GM21825 (cell line): ENCODE results near the gene APOC3.

Source experiments
- ATAC-seq: cut with Tn5 transposase; IDR thresholded peaks from one replicate; pipeline ENCODE4 v1.9.1; 2021; ENCODE audit warnings: mild to moderate bottlenecking, moderate library complexity; ENCODE audit not compliant: unreplicated experiment

The APOC3 gene

DNA sequence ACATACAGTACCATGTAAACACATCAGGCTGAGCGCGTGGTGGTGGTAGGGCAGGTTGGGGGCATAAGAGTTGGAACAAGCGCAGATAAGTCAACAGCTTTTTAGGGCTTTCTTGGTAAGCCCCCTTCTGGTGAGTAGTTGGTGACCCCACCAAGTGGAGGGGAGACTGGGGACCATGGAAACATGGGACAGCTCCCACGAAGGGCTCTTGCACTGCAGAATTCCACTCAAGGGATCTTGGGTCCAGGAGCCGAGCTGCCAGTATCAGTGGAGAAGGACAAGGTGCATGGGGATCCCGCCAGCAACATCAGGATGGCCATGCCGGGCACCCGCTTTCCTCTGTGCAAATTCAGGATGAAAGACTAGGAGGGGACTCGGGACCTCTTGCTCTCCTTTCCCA lies 14.0 kb downstream of the APOC3 start:
- no peak for ATAC-seq

DNA sequence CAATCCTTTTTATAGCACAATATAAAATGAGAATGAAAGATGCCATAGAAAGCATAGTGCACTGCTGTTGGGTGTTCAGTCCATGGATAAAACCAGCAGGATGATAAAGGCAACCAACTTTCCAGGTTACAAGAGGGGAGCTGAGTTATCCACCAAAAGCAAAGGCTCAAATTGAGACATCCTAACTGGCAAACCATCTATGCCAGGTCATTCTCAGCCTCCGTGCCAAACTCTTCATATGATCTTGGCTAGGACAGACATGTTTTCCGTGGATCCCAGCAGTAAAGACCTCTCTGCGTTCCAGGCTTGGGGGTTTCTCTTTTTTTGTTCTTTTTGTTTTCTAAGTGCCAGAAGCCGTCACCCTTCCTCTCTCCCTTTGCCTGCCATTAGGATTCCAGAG lies 15.0 kb downstream of the APOC3 start:
- no peak for ATAC-seq

- no peak for ATAC-seq
These were observed 17.9 kb downstream of the APOC3 start for GRCh38 chr11:116847612-116848011.

- no peak for ATAC-seq
These were observed 19.4 kb downstream of the APOC3 start for GRCh38 chr11:116849060-116849459.

- ATAC-seq: no peak
These were observed 19.8 kb downstream of the APOC3 start for GRCh38 chr11:116849486-116849885.

DNA sequence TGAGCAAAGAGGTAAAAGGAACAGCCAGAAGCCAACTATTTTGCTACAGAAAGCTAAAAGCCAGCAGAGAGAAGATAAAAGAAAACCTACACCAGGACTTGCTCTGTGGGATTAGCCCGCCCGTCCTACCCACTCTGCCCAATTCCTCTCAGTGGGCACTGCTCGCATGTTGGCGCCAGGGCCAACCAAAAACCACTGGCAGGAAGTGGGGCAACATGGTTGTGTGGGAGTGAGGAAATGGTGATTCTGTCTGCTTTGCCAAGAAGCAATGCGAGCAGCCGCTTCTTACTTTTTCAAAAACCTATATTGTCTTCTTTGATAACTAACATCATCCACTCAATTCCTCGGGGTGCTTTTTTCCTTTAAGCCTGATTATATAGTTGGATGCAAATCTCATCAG lies 21.9 kb downstream of the APOC3 start:
- ATAC-seq: no peak

GRCh38 chr11:116852261-116853031 lies 22.7 kb downstream of the APOC3 start:
- ATAC-seq: peak; percentile 53

DNA sequence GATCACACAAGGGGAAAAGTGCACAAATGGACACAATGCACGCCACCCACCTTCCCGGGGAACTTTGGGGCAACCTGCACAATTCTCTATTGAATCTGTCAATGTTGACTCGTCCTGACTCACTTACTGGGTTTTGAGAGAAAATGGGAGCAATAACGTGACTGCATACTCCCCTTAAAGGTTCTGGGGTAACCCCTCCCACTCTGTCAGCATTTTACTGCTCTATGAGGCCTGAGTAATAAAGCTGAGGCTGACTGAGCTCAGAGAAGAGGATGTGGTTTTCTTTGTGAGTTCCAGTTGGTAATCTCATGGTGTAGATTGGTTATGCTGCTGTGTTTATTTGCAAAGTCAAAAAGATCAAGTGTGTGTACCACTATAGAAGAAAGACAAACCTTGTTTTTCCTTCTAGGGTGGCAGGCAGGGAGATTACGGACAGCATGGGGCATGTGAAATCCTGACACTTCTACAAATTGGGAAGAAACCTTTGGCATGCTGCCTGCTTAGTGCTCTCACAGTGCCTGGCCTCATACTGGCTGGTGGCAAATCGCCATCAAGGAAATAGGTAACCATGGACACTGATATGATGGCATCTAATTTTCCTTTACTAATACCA lies 23.9 kb downstream of the APOC3 start:
- peak; percentile 92 for ATAC-seq

DNA sequence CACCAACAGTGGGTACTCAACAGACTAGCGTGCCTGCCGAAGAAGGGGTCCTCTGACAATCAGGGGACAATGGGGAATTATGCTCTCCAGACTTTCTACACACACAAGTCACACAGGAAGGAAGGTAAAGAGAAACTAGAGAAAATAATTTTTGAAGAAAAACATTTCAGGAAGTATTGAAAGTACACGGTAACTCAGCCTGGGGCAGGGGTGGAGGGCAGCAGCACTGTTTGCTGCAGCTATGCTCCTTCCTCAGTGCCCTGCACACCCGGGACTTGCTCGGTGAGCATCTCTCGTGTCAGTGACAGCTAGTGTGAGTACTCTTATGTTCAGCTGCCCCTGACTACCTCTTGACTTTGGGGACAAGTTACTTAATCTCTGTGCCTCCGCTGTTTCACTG lies 25.7 kb downstream of the APOC3 start:
- no peak for ATAC-seq

DNA sequence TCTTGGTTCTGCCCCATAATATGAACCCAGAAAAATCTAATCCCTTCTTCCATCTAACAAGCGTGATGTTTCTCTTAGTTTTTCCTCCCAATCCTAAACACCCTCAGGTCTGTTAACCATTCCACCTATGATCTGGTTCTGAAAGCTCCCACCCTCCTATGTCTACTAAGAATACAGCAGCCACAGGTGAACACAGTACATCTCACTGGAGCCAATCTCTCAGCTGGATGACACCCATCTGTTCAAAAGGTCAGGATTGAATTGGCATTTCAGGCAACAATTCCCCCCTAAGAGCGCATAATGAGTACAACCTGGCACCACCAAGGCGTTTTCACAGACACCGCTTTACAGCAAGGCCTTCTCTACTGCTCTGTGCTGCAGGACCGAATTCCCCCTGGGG lies 26.7 kb downstream of the APOC3 start:
- no peak for ATAC-seq

DNA sequence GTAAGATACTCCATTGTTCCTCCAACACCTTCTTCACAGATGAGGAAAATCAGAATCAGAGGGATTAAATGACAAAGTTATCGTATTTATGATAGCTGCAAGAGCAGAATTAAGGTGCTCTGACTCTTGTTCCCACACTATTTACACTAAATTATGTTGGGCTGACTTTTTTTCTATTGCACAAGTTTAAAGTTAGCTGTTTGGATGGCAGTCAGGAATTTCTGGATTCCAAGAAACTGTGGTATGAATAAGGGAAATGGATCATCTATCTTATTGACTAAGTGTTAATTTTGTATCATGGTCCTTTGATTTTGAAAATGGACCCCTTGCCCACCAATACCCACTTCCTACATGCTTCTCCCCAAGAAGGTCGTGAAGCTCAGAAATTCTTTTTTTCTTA lies 27.6 kb downstream of the APOC3 start:
- ATAC-seq: no peak

DNA sequence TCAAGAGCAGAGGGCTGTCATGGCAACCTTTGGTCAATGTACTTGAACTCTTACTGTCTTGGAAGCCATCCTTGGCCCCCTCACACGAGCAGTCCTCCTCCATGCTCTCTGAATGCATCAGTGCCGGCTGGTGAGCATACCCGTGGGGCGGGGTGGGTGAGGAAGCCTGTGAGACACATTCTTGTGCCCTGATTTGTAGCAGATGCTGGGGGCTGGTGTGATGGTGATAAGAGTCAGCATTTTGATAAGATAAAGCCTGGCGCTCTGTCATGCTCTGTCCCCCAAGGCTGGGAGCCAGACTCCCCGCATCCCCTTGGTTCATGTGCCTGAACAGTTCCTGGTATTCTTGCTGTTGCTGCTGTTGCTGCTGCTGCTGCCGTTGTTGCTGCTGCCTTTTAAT lies 28.2 kb downstream of the APOC3 start:
- ATAC-seq: no peak

DNA sequence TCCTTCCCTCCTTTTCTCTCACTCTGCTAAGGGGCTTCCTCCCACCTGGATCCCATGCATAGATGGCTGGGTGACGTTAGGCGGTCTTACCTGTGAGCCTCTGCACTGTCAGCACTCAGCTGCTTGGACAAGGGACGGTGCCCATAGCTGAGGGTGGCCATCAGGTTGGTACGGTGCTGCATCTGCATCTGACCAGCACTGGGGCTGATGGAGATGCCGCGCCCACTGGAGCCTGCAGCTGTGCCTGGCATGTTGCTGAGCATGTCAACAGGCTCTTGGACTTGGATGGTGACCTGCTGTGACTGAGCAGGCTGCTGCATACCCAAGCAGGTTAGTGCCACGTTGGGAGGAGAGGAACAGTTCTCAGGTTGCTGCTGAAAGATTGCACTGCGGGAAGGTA lies 29.5 kb downstream of the APOC3 start:
- ATAC-seq: no peak

- ATAC-seq: no peak
These were observed 30.6 kb downstream of the APOC3 start for GRCh38 chr11:116860303-116860702.

- no peak for ATAC-seq
These were observed 31.8 kb downstream of the APOC3 start for GRCh38 chr11:116861539-116861938.

DNA sequence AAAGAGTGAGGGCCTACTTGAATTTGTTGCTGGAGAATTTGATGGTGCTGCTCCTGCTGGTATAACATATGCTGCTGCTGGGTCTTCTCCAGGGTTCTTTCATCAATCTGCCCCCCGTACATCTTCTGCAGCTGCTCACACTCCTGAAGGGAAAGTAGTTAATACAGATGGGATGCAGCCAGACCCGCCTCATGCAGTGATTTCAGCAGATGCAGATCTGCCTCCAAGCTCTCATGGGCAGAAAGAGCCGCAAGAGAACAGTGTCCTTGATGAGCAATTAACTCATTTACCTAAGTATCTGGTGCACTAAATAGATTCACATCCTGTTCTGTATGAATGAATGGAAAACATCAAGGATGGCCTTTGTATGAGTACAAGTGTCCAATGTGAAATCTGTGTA lies 32.5 kb downstream of the APOC3 start:
- no peak for ATAC-seq

DNA sequence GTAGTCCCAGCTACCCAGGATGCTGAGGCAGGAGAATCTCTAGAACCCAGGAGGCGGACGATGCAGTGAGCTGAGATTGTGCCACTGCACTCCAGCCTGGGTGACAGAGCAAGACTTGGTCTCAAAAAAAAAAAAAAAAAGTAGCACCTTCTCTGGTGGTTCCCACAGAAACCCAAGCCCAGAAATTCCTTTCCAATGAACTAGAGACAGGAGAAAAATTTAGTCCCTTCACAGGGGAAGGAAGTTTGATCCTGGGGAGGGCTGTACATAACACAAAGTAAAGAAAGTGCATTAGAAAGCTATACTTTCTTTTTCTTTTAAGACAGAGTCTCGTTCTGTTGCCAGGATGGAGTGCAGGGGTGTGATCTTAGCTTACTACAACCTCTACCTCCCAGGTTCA lies 33.2 kb downstream of the APOC3 start:
- ATAC-seq: no peak

- no peak for ATAC-seq
These were observed 34.8 kb downstream of the APOC3 start for GRCh38 chr11:116864531-116864930.

DNA sequence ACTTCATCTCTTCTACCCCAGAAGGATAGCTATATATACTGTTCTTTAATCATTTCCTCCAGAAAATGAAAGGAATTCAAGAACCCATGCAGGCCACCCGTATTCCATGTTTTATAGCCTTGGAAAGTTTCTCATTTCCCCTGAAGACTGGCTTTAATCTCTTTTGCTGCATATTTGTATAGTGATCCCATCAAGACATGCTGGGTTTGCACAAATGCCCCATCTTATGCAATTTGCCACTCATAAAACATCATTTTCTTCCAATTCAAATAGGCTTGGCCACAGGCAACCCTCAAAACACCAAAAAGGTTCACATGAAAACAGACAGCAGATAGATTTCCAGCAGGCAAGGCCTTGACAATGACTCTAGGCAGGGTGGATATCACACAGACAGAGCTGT lies 36.0 kb downstream of the APOC3 start:
- ATAC-seq: no peak

DNA sequence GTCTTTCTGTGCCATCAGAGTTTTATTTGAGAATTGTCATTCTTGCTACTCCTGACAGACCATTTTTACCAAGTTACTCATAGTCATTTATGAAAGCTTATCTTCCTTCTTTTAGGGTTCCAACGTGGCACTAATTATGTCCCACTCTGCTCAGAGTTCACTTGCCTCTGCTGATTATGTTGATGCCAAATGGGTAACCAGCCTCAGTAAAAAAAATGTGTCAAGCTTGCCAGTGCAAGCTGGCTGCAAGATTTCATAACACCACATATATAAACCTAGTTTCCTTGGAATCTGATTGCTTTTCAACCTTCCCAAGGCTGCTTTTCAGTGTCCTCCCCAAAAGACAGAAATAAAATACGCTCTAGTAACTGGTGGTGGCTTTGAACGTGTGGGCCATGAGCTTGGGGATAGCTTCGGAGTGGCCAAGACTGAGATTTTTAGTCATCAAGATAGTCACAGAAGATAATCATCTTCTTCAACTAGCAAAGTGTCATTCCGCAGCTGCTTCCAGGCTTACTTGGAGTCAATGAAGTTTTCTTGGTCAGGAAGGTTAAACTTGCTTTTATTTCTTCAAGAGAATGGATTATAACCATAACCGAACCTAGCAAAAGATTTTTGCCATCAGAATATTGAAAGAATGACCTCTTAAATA lies 37.2 kb downstream of the APOC3 start:
- no peak for ATAC-seq

GRCh38 chr11:116867619-116868018 lies 37.9 kb downstream of the APOC3 start:
- ATAC-seq: no peak

DNA sequence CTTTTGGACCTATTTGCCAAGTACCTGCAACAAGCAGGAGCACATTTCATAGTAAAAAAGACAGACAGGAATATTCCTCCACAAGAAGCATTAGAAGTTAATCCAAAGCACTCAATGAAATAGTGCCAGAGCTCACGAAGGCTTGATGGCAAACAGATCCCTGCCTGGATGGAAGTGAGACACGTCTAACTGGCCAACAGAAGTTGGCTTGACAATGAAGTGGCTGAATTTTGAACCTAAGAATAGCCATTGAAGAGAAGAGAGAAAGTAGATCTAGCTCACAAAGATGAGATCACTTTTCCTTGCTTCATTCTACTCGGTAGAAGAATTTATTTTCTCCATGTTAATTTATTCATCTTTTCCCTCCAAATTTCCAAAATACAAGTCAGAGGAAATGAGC lies 38.4 kb downstream of the APOC3 start:
- no peak for ATAC-seq
